Duodenal mucosa (tissue), 2 donors: ENCODE results near the gene TBC1D14.
A peak's percentile ranks its signal among the peaks of the same experiment; 100 is the strongest.
"Not testable (repeated sequence)": the region's sequence is repeated elsewhere in the genome, so short reads cannot be mapped to it uniquely, and the experiment has no call there.

Experiments used
- H3K27ac ChIP-seq: one replicate; pipeline ENCODE4 v1.7.0; 2013; ENCODE audit warnings: low read depth, low read length
- H3K27me3 ChIP-seq, 2 donors: one replicate each; pipeline ENCODE4 v1.7.0; 2013; ENCODE audit warnings: low read length in 2 of 2, control low read depth in 1 of 2; ENCODE audit not compliant: insufficient read depth in 2 of 2, control insufficient read depth in 1 of 2
- H3K36me3 ChIP-seq, 2 donors: one replicate each; pipeline ENCODE4 v1.7.0; 2013; ENCODE audit warnings: low read length in 2 of 2, control low read depth in 1 of 2; ENCODE audit not compliant: insufficient read depth in 2 of 2, control insufficient read depth in 1 of 2
- H3K4me1 ChIP-seq, 2 donors: one replicate each; pipeline ENCODE4 v1.7.0; 2013; ENCODE audit warnings: low read length in 2 of 2, control low read depth in 1 of 2; ENCODE audit not compliant: insufficient read depth in 2 of 2, control insufficient read depth in 1 of 2
- H3K4me3 ChIP-seq, 2 donors: one replicate each; pipeline ENCODE4 v1.7.0; 2013; ENCODE audit warnings: low read length in 2 of 2, low read depth in 1 of 2
- H3K9ac ChIP-seq, 2 donors: one replicate each; pipeline ENCODE4 v1.7.0; 2013; ENCODE audit warnings: low read length in 2 of 2, low read depth in 1 of 2
- H3K9me3 ChIP-seq, 2 donors: one replicate each; pipeline ENCODE4 v1.7.0; 2013; ENCODE audit warnings: low read length in 2 of 2, control low read depth in 1 of 2; ENCODE audit not compliant: control insufficient read depth in 1 of 2

The TBC1D14 gene

DNA sequence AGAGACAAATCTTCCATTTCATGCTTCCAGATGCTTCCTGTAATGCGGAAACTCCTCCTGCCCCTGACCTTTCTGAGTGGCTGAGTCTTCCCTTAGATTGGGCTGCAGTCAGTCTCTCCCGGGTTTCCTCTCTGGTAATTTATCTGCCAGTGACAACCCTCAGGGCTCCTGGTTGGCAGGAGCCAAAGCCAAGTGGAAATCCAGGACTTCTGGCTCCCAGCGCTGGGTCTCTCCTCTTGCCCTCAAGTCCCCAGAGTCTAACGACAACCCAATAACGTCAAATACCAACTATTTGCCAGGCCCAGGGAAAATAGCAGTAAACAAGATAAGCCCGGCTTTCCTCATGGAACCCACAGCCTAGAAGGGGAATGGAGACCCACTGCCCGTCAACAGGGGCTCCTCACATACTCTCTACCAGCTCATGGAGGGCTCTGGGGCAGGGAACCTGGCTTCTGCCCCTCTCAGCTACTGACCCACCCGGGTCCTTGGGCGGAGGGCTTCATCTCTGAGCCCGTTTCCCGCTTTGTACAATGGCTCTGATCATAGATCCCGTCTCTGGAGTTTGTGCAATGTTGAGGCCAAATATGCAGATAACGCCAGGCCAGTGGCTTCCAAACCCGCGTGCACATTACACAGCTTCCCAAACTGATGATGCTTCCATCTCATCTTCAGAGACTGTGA lies 1.1 kb upstream of the TBC1D14 start:
- peak overlapping the region; percentile 38 to 75 for H3K9ac ChIP-seq

DNA sequence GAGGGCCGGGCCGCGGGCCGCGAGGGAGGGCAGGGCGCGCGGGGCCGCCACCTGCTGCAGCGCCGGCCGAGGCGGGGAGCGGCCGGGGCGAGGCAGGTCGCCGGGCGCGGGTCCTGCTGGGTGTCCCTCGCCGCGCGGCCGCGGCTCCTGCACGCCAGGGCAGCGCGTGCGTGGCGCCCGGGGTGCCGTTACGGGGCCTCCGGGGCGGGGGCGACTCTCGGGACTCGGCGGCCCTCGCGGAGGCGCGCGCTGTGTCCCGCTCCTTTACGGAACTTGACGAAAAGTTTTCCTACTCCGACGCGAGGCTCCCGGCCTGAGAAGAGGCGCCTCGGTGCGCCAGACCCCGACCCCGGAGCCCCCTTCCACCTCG lies 329 bp downstream of the TBC1D14 start:
- H3K9me3 ChIP-seq = no peaks in the 10 kb centered on the region
- no peaks in the 10 kb centered on the region for H3K27me3 ChIP-seq
- H3K36me3 ChIP-seq = no peaks in the 10 kb centered on the region
- peaks cover 30 to 33% of the 10 kb centered on the region in 2 donors for H3K4me1 ChIP-seq
- H3K9ac ChIP-seq = peak overlapping the region; percentile 63 to 70
- H3K27ac ChIP-seq = peak overlapping the region; percentile 43
- peak overlapping the region; percentile 78 to 83 for H3K4me3 ChIP-seq

More for the DNA sequence above, 1.1 kb upstream of the TBC1D14 start:
- H3K4me1 ChIP-seq = peaks cover 28 to 29% of the 10 kb centered on the region in 2 donors
- H3K36me3 ChIP-seq = no peaks in the 10 kb centered on the region
- H3K27ac ChIP-seq = peak overlapping the region; percentile 97
- H3K9me3 ChIP-seq = no peaks in the 10 kb centered on the region
- no peaks in the 10 kb centered on the region for H3K27me3 ChIP-seq
- H3K4me3 ChIP-seq = peak overlapping the region; percentile 76 to 88

DNA sequence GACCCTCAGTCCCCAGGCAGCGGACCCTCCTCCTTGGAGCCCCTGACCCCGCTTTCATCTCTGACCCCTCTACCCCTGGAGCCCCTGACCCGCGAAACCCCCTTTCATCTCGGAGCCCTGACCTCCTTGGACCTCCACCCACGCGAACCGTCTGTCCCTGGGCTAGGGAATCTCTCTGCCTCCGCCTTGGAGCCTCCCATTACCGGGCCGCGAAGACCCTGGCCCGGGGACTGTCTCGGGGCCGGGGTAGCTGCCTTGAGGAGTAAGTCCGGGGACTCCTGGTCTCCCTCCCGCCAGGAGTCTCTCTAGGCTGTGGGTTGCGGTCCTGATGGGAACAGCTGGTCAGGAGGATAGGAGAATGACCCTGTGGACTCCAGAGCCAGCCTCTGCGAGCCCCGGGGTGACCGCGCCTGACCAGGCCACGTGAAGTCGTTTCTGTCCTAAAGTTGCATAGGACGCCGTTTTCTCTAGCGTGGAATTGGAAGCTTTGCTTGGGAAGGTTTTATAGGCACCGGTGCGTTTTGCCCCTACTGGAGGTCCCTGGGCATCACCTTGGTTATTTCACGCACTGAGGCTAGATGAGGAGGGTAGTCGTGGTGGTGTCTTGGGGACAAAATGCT lies 824 bp downstream of the TBC1D14 start:
- no peaks in the 10 kb centered on the region for H3K27me3 ChIP-seq
- no peak overlapping the region for H3K27ac ChIP-seq

DNA sequence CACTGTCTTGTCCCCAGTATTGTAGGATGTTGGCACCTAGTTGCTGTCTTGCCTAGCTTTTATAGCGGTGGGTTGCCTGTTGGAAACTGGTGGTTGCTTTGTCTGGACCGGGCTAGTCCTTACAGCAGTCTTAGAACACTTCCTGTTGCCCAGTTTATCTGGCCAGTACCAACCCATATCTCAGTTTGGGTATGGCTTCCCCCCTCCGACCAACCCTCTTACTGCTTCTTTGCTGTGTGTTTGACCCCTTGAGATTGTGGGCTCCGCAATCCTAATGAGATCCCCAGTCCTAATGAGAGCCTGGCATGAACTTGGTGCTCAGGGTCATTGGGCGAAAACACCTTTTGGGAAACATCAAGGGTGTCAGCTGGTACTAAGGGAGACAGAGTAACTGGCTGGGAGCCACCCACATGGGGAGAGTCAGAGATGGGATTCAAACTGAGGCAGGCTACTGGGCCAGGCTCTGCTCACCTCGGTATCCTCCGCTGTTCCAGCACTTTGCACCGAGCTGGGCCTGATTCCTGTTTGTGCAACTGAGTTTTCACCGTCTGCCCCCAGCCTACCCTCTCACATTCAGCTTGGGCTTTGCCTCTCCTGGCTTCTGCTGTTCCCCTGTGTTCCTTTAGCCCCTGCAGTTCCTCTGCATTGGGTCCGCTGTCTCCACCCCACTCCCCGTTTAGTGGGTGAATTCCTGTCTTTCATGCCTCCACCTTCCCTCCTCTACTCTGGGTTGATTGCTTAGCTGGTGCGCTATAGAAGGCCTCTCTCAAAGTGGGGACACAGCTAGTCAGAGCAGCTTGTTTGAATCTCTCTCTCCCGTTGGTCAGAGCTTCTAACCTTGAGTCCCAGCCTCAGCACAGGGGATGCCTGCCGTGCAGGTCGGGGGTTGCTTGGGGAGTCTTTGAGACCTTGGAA lies 1.6 kb downstream of the TBC1D14 start:
- peaks cover 40 to 41% of the 10 kb centered on the region in 2 donors for H3K4me1 ChIP-seq
- peak overlapping the region; percentile 78 to 83 for H3K4me3 ChIP-seq
- H3K27me3 ChIP-seq = no peaks in the 10 kb centered on the region
- H3K9me3 ChIP-seq = no peaks in the 10 kb centered on the region
- no peaks in the 10 kb centered on the region for H3K36me3 ChIP-seq
- H3K9ac ChIP-seq = peak overlapping the region; percentile 63 to 70
- no peak overlapping the region for H3K27ac ChIP-seq

More for the DNA sequence above, 824 bp downstream of the TBC1D14 start:
- no peaks in the 10 kb centered on the region for H3K36me3 ChIP-seq
- H3K4me1 ChIP-seq = peaks cover 35 to 36% of the 10 kb centered on the region in 2 donors
- H3K9ac ChIP-seq = peak overlapping the region; percentile 63 to 70
- H3K4me3 ChIP-seq = peak overlapping the region; percentile 78 to 83
- H3K9me3 ChIP-seq = no peaks in the 10 kb centered on the region

DNA sequence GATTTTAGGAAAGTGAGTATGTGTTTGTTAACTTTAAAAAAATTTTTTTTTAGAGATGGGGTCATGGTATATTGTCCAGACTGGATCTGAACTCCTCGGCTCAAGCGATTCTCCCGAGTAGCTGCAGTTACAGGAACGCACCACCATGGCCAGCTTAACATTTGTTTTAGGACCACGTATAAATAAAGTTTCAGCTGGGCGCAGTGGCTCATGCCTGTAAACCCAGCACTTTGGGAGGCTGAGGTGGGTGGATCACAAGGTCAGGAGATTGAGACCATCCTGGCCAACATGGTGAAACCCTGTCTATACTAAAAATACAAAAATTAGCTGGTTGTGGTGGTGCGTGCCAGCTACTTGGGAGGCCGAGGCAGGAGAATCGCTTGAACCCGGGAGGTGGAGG lies 2.3 kb downstream of the TBC1D14 start:
- not testable (repeated sequence) for H3K36me3 ChIP-seq, H3K9ac ChIP-seq, H3K27me3 ChIP-seq, H3K4me3 ChIP-seq, H3K9me3 ChIP-seq, H3K27ac ChIP-seq
- peaks cover 47 to 48% of the 10 kb centered on the region in 2 donors for H3K4me1 ChIP-seq

DNA sequence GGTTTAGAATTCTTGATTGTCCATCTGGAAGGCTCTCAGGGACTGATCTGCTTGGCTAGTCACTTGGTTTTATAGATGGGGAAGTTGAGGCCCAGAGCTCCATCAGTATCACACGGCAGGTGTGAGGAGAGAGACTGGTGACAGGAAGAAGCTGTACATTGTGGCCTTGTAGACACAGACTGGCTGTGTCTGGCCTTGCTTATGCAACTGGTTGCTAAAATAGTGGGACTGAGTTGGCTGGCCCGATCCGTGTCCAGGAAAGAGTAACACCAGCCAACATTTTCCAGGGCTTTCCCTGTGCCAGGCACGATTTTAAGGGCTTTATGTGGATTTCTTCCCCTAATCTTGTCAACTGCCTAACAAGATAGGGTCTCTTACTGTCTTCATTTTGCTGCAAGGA lies 2.8 kb downstream of the TBC1D14 start:
- H3K4me3 ChIP-seq = no peak overlapping the region
- H3K9me3 ChIP-seq = no peaks in the 10 kb centered on the region
- H3K27ac ChIP-seq = no peak overlapping the region
- peaks cover 52 to 53% of the 10 kb centered on the region in 2 donors for H3K4me1 ChIP-seq
- H3K27me3 ChIP-seq = no peaks in the 10 kb centered on the region
- H3K9ac ChIP-seq = no peak overlapping the region
- no peaks in the 10 kb centered on the region for H3K36me3 ChIP-seq

DNA sequence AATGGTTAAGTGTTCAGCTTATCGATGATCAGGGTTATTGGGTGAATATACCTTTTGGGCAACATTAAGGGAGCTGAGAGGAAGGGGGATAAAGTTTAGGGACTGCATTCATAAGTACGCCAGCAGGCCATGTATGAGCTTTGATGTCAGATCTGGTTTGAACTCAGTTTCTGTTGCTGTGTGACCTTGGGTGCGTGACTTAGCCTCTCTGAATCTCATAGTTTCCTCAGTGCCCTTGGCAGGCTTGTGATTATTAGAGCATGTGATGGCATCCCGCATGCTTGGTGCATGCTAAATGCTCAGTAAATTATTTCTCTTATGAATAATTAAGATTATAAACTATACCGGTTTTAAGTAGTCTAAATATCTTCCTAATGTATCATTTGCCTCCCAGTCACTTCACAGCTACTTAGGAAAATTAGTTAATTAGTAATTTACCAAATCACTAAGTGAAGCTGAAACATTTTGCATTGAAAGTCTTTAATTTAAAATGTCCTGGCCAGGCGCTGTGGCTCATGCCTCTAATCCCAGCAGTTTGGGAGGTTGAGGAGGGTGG lies 3.8 kb downstream of the TBC1D14 start:
- Histone ChIP-seq H3K9me3 (no peaks in the 10 kb centered on the region), H3K9ac (no peak overlapping the region), H3K27ac (no peak overlapping the region), H3K4me1 (peaks cover 52 to 58% of the 10 kb centered on the region in 2 donors), H3K36me3 (no peaks in the 10 kb centered on the region), H3K27me3 (no peaks in the 10 kb centered on the region), H3K4me3 (no peak overlapping the region)

DNA sequence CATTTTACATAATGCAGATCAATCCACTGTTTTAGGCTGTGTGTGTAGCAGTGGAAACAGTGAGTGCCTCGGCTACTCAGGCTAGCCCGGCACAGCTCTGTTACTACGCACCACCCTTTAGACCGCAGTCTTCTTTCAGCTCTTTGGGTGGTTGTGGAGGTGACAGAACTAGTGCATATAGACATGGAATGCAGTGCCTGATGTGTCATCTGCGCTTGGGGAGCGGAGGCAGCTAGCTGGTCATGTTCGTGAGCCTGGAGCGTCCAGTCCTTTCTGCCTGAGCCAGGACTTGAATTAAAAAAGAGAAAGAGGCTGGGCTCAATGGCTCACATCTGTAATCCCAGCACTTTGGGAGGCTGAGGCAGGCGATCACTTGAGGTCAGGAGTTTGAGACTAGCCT lies 4.8 kb downstream of the TBC1D14 start:
- Histone ChIP-seq H3K36me3 (no peaks in the 10 kb centered on the region), H3K4me3 (no peak overlapping the region), H3K27me3 (no peaks in the 10 kb centered on the region), H3K4me1 (peaks cover 53 to 61% of the 10 kb centered on the region in 2 donors), H3K27ac (peak overlapping the region; percentile 17), H3K9ac (no peak overlapping the region), H3K9me3 (no peaks in the 10 kb centered on the region)

DNA sequence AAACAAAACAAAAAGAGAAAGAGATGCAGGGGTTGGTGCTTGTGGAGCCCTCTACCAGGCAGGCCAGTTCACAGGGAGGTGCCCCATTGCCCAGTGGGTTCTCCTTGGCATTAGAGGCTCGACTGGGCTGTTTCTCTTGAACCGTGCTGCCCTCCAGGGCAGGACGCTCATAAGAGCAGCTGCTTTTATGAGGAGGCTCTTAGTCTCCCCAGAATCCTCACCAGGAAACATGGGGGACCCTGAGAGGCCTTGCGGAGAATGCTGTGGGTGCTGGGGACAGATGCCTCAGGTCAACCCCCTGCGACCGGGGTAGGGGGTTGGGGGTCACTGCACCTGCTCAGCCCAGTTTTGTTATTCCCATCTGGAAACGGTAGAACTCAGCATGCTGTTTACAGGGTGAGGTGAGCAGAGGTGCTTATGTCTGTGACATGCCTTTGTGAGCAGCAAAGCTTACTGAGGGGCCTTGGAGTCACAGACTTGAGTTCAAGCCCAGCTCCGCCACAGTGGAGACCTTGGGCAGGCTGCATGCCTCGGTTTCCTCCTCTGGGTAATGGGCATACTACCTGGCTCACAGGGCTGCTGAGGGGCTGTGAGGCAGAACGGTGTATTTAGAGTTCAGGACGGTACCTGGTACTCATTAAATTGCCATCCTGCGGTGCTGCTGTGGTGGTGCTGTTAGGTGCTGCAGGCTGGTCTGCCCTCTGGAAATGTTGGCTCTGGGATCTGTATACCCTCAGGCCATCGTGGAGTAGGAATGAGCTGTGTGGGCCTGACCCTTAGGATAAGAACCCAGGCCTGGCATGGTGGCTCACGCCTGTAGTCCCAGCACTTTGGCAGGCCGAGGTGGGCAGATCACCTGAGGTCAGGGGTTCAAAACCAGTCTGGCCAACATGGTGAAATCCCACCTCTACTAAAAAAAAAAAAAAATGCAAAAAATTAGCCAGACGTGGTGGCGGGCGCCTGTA lies 5.7 kb downstream of the TBC1D14 start:
- Histone ChIP-seq H3K9ac (no peak overlapping the region), H3K27me3 (no peaks in the 10 kb centered on the region), H3K27ac (no peak overlapping the region), H3K4me1 (peaks cover 57 to 63% of the 10 kb centered on the region in 2 donors), H3K4me3 (no peak overlapping the region), H3K9me3 (no peaks in the 10 kb centered on the region), H3K36me3 (no peaks in the 10 kb centered on the region)
